Stimulated activated CD4-positive, alpha-beta T cell treated with anti-CD3 and anti-CD28 coated beads, TNF-alpha, amount 100 ng/mL, for 24 hours (primary cell): ENCODE data around the gene DYNC1LI1.

Experiments used
- DNase-seq, 3 experiments: peaks; one replicate each; pipeline ENCODE4 v3.0.0-alpha.2; 2020; ENCODE audit warnings: low read depth in 3 of 3

DYNC1LI1 gene

GRCh38 chr3:32570421-32571191 lies at the start of gene DYNC1LI1:
Gene DYNC1LI1 (minus strand): TSS chr3:32570858. CDS start chr3:32570770, 88 bp downstream.
- peak; percentile 84 to 95 (median 92) for DNase-seq

- DNase-seq, result no peak
Observed at GRCh38 chr3:32619395-32619794, 48.7 kb upstream of the DYNC1LI1 start.

GRCh38 chr3:32616267-32616962 lies 45.8 kb upstream of the DYNC1LI1 start:
- no peak for DNase-seq

- DNase-seq, result no peak
Observed at GRCh38 chr3:32614956-32615355, 44.3 kb upstream of the DYNC1LI1 start.

GRCh38 chr3:32613183-32613582 lies 42.5 kb upstream of the DYNC1LI1 start:
- DNase-seq, result no peak

- no peak for DNase-seq
Observed at GRCh38 chr3:32612547-32612946, 41.9 kb upstream of the DYNC1LI1 start.

- no peak for DNase-seq
Observed at GRCh38 chr3:32607522-32607921, 36.9 kb upstream of the DYNC1LI1 start.

GRCh38 chr3:32606960-32607359 lies 36.3 kb upstream of the DYNC1LI1 start:
- no peak for DNase-seq

GRCh38 chr3:32606277-32606676 lies 35.6 kb upstream of the DYNC1LI1 start:
- DNase-seq, result no peak

GRCh38 chr3:32603064-32603463 lies 32.4 kb upstream of the DYNC1LI1 start:
- no peak for DNase-seq

GRCh38 chr3:32602206-32602605 lies 31.5 kb upstream of the DYNC1LI1 start:
- no peak for DNase-seq

GRCh38 chr3:32601722-32602121 lies 31.1 kb upstream of the DYNC1LI1 start:
- DNase-seq, result no peak

- DNase-seq, result no peak
Observed at GRCh38 chr3:32597656-32598055, 27.0 kb upstream of the DYNC1LI1 start.

GRCh38 chr3:32596909-32597369 lies 26.3 kb upstream of the DYNC1LI1 start:
- DNase-seq, result no peak

GRCh38 chr3:32596282-32596908 lies 25.7 kb upstream of the DYNC1LI1 start:
- no peak for DNase-seq

- no peak for DNase-seq
Observed at GRCh38 chr3:32595323-32595722, 24.7 kb upstream of the DYNC1LI1 start.

- no peak for DNase-seq
Observed at GRCh38 chr3:32593903-32594525, 23.4 kb upstream of the DYNC1LI1 start.

GRCh38 chr3:32592696-32593353 lies 22.2 kb upstream of the DYNC1LI1 start:
- DNase-seq, result no peak

GRCh38 chr3:32592011-32592410 lies 21.4 kb upstream of the DYNC1LI1 start:
- no peak for DNase-seq

GRCh38 chr3:32591186-32591585 lies 20.5 kb upstream of the DYNC1LI1 start:
- DNase-seq, result no peak

GRCh38 chr3:32586356-32586755 lies 15.7 kb upstream of the DYNC1LI1 start:
- no peak for DNase-seq

- no peak for DNase-seq
Observed at GRCh38 chr3:32584660-32585059, 14.0 kb upstream of the DYNC1LI1 start.
